H1 (cell line): ENCODE results near the gene AP1S1.

ENCODE experiments used
- CBX8 ChIP-seq: fragments of 300-800, 300-1000 bp; sonication (generic); IDR thresholded peaks from 2 replicates; pipeline ENCODE4 v1.7.1; 2016; ENCODE audit warnings: low read depth, low read length, borderline replicate concordance
- CTCF ChIP-seq, 3 experiments: IDR thresholded peaks; 1 replicate in 2 of 3; 2 replicates in 1 of 3; pipeline versions ENCODE4 v1.5.1 to v1.6.1; 2011; ENCODE audit warnings: low read length in 3 of 3, mild to moderate bottlenecking in 3 of 3, inconsistent platforms in 2 of 3, low read depth in 1 of 3, moderate library complexity in 1 of 3; ENCODE audit not compliant: insufficient read depth in 1 of 3; ENCODE audit errors: control extremely low read depth in 1 of 3
- POLR2A ChIP-seq, 2 experiments: IDR thresholded peaks; 1 replicate in 1 of 2; 2 replicates in 1 of 2; pipeline ENCODE4 v1.6.1; 2011; ENCODE audit warnings: low read depth in 2 of 2, low read length in 2 of 2, mild to moderate bottlenecking in 2 of 2; ENCODE audit errors: control extremely low read depth in 1 of 2
- POLR2AphosphoS5 ChIP-seq: IDR thresholded peaks from 2 replicates; pipeline ENCODE4 v1.6.1; 2011; ENCODE audit warnings: low read depth, low read length
- RAD21 ChIP-seq, 2 experiments: IDR thresholded peaks in 1 of 2; conservative IDR thresholded peaks in 1 of 2; 2 replicates each; pipeline ENCODE4 v1.6.1; 2011; ENCODE audit warnings: low read depth in 2 of 2, low read length in 2 of 2, improper control_type of control experiment in 1 of 2, inconsistent platforms in 1 of 2, mild to moderate bottlenecking in 1 of 2, moderate library complexity in 1 of 2
- TAF1 ChIP-seq: IDR thresholded peaks from 2 replicates; pipeline ENCODE4 v1.6.1; 2011; ENCODE audit warnings: mild to moderate bottlenecking, low read depth, low read length

GRCh38 chr7:101169838-101170551 is 15.7 kb downstream of the AP1S1 start:
- TF ChIP-seq POLR2AphosphoS5 (no peak), CTCF (IDR thresholded peaks at IDR 0.05; ENCODE audit: control extremely low read depth in 1 of 3, insufficient read depth in 1 of 3, low read depth in 1 of 3, low read length in 3 of 3) (peak in 2 of 3 experiments; percentile 79 to 89; a peak in 3 of 4 replicates), RAD21 (IDR thresholded peaks at IDR 0.05 in 1 of 2, conservative IDR thresholded peaks at IDR 0.05 in 1 of 2; ENCODE audit: low read depth in 2 of 2, low read length in 2 of 2) (peak; percentile 54 to 66), TAF1 (no peak), CBX8 (no peak), POLR2A (IDR thresholded peaks at IDR 0.05; ENCODE audit: control extremely low read depth in 1 of 2, low read depth in 2 of 2, low read length in 2 of 2) (no peak)
